Measurements from ENCODE around the gene SPATS2L.

The SPATS2L gene

DNA sequence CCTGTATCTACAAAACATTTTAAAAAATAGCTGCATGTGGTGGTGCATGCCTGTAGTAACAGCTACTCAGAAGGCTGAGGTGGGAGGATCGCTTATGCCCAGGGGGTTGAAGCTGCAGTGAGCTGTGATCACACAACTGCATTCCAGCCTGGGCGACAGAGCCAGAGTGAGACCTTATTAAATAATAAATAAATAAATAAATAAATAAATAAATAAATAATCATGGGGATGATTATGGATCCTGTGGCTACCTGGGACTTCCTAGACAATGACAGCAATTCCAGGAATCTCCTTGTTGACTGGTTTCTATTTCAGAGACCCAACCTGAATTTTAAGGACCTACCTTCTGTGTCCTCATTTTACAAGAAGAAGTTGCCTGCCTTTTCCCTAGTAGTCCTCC is 111.9 kb downstream of the SPATS2L start:
- no peak for DNase-seq

DNA sequence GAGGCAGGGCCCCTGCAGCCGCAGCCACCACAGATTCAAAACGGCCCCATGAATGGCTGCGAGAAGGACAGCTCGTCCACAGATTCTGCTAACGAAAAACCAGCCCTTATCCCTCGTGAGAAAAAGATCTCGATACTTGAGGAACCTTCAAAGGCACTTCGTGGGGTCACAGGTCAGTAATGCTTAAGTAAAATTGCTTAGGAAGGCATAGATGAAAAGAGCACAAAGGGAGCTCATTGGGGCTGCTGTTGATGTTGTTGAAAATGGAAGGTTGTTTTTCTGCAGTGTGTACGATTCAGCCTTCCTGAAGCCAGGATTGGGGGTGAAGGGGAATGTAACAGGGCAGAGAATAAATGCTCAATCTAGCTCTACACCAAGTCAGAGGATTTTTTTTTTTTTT is 112.8 kb downstream of the SPATS2L start:
- DNase-seq: no peak

- no peak for DNase-seq
Measured at GRCh38 chr2:200421270-200421669, 114.8 kb downstream of the SPATS2L start.

DNA sequence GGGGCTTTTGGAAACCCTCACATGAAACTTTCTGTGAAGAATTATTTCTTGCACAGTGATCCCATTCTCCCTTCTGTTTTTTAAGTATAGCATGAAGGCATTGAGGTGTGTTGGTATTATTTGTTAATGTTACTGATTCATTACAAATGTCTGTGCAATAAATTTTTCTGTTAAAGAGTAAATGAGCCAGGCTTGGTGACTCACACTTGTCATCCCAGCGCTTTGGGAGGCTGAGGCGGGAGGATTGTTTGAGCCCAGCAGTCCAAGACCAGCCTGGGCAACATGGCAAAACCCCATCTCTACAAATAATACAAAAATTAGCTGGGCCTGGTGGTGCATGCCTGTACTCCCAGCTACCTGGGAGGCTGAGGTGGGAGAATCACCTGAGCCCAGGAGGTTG is 115.6 kb downstream of the SPATS2L start:
- DNase-seq: no peak

DNA sequence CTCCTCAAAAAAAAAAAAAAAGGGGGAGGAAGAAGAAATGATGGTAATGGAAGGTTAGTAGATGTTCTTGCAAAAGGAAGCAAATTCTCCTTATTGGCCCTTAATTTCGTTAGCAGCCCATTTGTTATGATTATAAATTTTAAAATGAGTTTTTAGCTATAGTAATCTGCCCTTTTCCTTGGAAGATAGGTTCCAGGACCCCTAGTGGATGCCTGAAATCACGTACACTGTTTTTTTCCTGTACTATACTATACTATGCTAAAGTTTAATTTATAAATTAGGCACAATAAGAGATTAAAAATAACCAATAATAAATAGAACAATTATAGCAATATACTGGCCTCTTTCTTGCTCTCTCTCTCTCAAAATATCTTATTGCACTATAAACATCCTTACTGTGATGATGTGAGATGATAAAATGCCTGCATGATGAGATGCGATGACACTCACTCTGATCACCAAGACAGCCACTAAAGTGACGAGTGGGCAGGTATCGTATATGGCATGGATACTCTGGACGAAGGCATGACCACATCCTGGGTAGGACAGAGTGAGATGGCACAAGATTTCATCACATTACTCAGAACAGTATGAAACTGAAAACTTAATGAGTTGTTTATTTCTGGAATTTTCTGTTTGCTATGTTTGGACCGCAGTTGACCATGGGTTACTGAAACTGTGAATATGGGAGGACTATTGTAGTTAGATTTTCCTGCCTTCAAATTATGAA is 116.2 kb downstream of the SPATS2L start:
- no peak for DNase-seq

DNA sequence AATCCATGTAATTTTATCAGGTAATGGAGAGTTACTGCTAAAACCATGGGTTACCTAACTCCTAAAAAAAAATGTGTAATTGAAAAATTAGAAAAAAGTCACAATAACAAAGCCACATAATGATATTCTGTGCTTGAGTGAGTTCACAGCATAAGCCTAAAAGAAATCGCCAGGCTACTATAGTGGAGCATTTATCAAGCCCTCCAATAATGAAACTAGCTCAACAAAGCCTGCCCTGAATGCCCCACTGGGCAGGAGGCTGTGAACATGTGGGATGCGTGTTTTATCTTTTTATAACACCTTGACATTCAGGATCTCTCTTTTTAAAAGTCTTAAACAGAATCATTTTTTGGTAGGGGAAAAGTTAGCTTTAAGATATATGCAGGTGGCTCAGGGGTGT is 117.0 kb downstream of the SPATS2L start:
- DNase-seq: no peak

GRCh38 chr2:200425026-200425821 is 118.7 kb downstream of the SPATS2L start:
- DNase-seq: no peak

DNA sequence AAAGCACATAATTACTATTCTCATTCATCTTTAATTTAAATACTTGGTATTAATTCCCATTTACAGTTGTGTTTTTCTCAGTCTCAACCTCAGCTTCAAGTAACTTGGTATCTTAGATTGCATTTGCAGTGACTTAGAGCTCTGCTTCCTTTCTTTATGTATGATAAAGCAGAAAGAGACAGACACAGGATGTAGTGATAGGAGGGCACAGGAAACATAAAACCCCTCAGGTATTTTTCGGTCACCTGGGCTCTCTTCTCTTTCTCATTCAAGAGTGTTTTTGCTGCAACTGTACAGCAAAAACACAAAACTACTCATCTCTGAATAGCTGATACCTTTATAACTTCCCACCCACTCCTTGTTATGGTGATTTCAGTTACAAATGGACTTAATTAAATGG is 120.3 kb downstream of the SPATS2L start:
- DNase-seq: no peak

DNA sequence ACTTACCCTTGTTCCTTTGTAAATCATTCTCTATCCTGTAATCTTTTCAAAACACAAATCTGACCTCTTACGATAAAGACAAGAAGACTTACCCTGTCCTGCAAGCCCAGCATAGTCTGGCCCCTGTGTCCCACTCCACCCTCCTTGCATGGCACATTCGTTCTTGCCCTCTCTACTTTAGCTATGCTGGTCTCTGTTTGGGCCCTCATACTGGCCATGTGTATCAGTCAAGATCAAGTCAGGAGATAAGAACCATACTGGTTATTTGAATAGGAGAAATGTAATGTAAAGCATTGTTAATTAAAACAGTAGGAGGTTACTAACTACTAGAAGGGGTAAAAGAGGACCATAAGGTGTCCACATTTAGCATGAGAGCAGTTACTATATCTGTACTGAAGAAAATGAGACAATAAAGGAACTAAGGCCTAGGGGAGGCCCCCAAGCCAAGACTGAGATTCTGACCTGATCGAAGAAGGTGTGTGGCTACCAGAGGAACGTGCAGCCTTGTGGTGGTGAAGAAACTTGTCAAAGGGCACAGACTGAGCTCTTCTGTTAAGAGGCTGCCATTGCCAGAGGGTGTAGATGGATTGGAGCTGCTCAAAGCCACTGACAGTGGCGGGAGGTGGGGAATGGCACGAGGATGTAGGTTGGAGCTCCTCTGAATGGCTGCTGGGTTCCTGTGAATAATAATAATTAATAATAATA is 122.6 kb downstream of the SPATS2L start:
- DNase-seq: no peak

DNA sequence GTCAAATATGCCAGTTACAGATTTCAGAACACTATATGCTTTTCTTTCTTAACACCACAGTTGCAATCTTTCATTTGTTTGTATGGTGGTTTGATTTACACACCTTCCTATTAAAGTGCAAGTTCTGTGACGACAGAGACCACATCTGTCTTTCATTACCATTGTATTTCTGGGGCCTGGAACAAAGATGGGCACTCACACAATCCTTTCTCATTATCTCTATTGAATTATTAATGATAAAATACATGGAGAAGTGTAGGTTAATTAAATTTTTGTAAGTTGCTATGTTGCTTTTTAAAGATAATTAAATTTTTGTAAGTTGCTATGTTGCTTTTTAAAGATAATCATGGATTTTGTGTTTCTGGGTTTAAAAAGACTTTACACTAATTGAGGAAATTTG is 123.5 kb downstream of the SPATS2L start:
- DNase-seq: no peak

GRCh38 chr2:200431996-200432705 is 125.7 kb downstream of the SPATS2L start:
- DNase-seq: no peak

DNA sequence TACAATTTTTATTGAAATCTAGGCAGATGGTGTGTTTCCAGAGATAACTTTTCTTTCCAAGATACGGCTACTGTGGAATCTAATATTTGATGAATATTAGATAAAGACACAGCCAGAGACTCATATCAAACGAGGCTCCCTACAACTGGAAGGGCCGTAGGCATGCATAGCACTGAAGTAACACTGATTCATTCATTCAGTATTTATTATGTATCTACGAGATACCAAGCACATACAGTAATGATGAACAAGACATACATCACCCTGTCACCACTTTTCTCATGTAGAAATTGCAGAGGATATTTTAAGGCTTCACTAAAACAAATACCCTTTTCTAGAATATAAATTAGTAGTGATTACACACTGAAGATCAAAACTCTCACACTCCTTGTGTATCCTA is 128.9 kb downstream of the SPATS2L start:
- no peak for DNase-seq

DNA sequence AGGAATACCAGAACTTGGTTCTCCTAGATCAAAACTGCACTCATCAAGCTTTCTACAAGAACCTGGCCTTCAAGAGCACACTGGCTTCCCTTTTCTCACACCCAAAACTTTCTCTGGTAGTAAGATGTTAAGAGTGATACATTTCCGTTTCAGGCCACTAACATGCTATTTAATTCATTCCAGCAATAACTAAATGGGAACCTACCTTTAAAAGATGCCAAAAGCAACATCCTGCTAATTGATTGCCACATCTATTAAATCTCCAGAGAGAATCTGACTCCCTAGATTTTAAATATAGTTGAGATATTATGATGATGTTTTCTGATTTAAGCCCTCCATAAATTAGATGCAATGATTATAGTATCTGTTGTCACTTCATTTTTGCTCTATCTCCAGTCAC is 131.8 kb downstream of the SPATS2L start:
- DNase-seq: no peak

DNA sequence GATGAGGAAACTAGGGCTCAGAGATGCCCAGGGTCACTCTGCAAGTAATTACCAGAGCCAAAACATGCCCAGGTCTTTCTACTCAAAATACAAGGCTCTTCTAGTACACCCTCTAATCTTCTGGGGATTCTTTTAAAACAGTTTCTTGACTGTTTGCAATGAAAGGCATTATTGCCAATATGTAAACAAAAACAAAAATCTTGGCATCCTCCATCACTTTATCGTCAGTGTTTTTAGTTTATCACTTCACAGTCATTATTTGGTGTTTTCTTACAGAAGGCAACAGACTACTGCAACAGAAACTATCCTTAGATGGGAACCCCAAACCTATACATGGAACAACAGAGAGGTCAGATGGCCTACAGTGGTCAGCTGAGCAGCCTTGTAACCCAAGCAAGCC is 132.4 kb downstream of the SPATS2L start:
- no peak for DNase-seq

GRCh38 chr2:200439981-200440380 is 133.5 kb downstream of the SPATS2L start:
- DNase-seq: no peak

DNA sequence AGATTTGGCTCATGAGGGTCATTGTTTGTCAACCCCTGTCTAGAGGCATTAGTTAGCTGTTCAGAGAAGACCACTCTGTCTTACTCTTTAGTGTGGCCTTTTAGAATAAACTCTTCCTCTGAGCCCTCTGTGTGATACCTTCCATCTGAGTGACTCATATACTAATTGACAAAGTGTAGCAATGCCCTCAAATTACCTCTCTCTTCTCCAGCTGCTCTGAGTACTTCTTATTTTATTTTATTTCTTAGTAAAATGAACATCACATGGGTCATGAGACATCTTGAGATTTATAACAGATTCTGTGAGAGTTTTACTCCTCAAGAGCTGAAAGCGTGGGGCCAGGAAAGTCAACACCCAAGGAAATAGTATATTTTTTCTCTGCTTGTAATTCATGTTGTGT is 136.0 kb downstream of the SPATS2L start:
- DNase-seq: no peak

GRCh38 chr2:200443376-200443775 is 136.9 kb downstream of the SPATS2L start:
- DNase-seq: no peak

DNA sequence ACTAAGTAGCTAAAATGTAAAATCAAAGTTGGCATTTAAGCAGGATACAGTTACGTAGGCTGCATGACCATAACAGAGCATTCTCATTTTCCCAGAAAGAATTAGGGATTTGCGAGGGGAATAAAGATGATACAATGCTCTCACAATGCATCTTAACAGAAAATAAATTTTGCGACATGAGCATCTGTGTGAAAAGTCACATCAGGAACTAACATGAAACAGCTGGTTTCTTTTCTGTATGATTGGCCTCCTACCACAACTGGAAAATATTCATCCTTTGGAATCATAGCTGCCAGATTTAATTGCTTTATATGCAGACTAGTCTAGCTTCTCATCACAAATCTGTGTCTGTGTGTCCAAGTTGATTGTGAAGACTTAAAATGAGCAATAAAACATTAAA is 137.4 kb downstream of the SPATS2L start:
- DNase-seq: no peak

GRCh38 chr2:200444530-200444929 is 138.0 kb downstream of the SPATS2L start:
- no peak for DNase-seq

DNA sequence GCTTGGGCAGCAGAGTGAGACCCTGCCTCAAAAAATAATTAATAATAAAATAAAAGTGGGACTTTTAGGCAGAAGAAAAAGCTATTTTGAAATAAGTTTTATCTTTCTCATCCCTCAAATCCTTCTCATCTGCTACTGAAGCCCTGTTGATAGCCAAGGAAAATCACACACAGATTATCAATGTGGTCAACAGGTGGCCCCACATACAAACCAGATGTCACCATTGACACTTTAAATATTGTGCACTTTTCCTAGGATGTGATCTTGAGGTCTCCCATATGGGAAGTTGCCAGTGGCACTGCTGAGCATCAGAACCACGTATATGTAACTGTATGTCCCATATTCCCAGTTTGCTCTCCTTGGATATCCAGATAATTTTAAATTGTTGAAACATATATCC is 138.8 kb downstream of the SPATS2L start:
- DNase-seq: no peak

DNA sequence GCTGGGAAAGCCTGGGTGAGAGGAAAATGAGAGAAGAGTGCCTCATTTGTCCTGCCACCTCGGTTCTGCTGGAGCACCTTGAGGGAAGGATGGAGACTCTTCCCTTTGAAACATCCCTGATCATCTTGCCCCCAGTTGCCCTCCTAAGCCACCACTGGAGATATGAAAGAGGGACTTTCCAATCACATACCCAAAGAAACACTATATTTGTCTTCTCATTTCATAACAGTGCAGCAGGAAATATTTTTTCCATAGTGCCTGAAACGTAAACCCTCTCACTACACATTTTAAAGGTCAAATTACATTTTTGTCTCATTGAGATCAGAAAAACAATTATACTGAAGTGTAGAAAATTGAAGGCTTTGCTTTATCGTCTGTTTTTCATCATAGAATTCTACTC is 140.1 kb downstream of the SPATS2L start:
- no peak for DNase-seq

- DNase-seq: no peak
Measured at GRCh38 chr2:200447139-200447855, 140.8 kb downstream of the SPATS2L start.

- no peak for DNase-seq
Measured at GRCh38 chr2:200448455-200448854, 142.0 kb downstream of the SPATS2L start.

Measured in NCI-H774 (cell line).